Measurements from ENCODE around the gene KRT80.

The KRT80 gene

DNA sequence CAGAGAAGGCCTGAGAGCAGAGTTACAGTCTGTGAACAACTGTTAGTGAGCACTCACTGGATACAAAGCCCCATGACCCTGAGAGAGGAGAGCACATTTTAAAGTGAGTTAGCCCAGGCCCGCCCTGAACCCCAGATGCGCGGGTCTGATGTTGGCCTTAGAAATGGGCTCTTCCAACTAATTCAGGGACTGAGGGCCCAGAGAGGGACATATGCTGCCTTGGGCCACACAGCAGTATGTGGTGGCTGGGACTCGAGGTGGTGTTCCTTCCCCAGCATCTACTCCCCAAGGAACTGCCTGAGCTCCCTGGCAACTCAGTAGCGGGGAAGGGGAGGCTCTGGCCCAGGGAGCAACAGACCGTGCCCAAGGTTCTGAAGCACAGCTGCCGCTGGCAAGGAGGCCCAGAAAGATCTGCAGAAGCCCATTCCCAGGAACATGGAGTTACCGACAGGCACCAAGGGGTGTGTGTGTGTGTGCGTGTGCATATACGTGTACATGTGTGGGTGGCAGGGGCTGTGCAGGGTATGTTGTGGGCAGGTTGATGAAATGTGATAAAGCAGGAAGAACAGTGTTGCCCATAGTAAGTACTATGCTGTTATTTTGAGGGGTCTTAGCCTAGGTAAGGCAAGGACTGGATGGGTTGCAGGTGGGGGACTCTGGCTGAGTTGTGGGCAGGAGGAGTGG is 40.5 kb downstream of the KRT80 start:
- DNase-seq: no peak

DNA sequence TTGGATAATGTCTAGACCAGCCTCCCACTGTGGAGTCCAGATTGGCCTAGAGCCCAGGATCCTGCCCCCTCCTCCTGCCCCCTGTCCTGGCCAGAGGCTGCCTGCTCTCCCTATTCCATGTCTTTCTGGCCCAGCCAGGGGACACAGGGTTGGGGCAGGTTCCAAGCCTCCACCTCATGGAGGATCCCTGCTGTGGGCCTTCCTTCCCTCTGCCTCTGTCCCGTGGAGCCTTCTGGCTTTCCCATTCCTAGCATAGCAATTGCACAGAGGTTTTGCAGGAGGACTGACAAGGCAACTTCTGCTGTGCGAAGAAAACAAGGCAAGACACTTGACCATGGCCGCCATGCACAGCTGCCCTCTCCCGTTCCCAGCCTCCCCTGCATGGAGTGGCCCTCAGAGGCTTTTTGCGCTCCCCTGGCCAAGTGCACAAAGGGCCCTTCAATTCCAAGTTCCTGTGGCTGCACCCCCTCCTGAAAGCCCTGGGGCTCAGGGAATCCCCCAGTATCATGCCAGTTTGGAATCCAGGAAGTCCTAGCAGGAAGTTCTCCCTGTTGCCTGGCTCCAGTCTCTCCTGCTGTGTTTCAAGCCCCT is 42.1 kb downstream of the KRT80 start:
- no peak for DNase-seq

DNA sequence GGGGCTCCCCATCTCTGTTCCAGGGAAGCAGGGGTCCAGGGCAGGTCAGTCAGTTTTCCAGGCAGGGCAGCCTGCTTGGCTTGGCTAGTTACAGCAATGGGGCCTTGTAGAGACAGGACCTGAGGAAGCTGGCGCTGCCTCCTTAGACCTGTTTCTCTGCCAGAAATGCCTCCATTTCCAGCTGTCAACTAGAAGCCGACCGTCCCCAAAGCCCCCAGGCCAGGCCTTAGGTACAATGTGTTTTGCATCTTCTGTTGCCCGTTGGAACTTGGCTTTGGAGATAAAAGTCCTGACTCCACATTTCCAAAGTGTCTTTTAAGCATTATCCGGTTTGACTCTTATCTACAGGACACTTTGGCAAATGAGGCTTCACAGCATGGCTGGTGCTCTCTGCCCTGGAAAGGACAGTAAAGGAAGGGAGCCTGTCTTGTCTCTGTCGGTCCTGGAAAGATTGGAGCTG is 42.6 kb downstream of the KRT80 start:
- no peak for DNase-seq

DNA sequence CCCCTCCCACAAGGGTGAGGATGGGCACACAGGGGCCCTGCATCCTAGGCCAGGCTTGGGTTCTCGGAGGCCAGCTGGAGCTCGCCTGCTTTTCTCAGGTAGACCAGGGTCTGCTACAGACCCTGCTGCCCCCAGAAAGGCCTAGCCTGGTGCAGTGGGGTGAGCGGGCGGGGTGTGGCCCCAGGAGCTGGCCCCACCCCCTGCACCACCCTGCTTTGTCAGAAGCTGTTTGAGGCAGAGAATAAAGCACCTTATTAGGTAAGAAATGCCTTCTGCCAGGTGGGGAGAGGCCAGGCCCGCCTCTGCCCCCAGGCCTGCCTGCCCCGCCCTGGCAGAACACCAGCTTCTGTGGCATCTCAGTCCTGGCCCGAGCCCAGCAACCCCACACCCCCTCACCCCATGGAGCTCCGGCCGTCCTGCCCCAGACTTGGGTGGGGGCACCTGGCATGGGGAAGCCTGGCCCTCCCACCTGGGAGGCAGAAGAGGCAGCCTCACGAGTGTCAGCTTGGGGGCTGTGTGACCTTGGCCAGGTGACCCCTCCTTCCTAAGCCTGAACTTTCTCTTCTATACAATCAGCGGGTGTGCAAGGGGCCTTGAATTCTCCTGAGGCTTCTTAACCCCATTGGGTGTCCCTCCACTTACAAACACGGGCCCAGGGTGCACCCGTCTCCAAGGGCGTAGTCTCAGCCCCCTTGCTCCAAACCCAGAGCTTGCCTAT is 43.2 kb downstream of the KRT80 start:
- DNase-seq: no peak

DNA sequence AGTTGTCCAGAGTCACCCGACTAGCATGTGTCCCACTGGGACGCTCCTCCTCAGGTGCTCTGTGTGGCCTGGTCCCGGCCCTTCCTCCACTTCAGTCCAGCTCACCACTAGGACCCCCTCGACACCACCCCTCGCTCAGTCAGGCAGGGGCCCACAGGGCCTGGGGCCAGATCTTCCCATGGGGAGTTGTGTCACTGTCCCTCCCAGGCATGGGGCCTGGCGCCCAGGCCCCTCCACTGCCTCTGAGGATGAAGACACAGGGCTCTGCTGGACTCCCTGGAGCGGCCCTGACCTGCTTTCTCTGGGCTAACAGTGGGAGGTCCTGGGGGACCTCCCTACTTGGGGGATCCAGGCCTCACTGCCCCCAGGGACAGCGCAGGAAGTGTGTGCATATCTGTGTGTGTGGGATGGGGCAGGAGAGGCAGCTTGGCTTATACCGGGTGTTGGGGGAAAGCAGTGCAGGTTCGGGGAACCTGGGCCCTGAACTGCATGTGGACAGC is 43.8 kb downstream of the KRT80 start:
- DNase-seq: no peak

DNA sequence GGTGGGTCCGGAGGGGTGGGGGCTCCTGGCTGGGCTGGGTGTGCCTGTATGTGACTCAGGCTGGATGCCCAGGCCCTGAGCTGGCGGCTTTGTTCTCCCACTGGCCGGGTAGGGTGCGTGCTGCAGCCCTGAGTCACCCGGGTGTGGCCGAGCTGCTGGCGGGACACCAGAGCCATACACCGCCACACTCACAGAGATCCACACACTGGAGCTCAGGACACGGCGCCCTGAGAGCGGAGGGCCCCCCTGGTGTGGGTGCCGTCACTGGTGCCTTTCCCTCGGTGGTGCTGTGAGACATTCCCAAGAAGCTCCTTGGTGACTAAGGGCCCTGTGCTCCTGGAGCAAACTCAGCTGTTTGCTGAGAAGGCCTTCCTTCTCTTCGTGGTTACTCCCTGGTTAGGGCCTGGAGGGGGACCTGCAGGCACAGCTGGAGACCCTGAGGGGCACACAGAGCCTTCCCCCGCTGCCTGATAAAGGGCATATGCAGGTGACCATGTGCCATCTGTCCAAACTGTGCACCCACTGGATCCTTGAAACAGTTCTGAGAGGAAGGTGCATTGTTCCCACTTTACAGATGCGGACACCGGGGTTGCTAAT is 44.3 kb downstream of the KRT80 start:
- DNase-seq: no peak

DNA sequence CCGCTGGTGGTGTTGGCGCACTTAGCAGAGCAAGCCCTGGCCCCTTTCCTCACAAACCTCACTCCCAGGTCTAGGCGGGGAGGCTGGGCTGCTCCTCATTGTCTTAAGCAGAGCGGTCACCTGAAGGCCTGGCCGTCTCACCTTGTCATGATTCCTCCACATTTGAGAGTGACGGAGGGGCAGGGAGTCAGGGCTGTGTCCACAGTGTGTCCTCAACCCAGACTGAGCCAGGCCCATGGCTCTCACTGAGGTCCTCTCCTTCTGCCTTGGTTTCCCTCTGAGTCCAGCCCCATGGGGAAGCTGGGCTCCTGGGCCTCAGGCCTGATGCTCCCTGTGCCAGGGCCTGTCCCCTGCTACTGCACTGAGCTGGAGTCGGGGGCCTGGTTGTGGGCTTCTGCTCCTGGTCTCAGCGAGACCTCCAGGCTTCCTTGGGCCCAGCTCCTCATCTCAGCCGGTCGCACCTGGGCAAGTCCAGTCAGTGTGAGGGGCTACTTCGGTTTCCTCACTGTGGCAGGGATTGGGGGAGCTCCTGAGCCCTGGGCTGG is 44.9 kb downstream of the KRT80 start:
- no peak for DNase-seq

DNA sequence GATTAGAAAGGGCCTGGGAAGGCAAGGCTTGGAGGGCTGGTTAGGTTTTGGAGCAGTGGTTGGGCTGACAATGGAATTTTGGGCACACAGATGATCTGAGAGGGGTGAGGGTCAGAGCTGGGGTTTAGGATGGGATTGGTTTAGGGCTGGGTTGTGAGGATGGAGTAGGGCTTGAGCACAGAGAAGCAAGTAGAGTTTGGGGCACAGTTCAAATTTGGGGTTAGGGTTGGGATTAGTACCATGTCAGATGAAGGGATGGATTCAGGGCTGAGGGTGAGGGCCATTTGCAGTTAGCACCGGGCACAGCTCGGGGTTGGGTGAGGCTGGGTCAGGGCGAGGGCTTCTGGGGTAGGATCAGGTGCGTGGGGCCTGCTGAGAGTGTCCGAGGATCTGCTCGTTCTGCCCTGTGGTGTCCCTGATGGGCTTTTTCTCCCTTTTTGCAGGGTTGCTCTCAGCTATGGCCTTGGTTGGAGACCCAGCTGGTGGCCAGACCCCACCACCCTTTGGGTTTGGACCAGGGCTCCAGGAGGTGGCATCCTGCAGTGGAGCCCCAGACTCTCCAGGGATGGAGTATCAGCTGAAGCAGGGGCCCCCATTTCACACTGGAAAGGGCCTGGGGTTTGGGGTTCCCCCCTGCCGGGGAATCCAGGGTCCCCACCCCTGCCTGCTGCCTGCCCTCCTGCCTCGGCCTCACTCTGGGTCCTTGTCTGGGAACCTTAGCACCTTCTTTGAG is 45.6 kb downstream of the KRT80 start:
- DNase-seq: no peak

DNA sequence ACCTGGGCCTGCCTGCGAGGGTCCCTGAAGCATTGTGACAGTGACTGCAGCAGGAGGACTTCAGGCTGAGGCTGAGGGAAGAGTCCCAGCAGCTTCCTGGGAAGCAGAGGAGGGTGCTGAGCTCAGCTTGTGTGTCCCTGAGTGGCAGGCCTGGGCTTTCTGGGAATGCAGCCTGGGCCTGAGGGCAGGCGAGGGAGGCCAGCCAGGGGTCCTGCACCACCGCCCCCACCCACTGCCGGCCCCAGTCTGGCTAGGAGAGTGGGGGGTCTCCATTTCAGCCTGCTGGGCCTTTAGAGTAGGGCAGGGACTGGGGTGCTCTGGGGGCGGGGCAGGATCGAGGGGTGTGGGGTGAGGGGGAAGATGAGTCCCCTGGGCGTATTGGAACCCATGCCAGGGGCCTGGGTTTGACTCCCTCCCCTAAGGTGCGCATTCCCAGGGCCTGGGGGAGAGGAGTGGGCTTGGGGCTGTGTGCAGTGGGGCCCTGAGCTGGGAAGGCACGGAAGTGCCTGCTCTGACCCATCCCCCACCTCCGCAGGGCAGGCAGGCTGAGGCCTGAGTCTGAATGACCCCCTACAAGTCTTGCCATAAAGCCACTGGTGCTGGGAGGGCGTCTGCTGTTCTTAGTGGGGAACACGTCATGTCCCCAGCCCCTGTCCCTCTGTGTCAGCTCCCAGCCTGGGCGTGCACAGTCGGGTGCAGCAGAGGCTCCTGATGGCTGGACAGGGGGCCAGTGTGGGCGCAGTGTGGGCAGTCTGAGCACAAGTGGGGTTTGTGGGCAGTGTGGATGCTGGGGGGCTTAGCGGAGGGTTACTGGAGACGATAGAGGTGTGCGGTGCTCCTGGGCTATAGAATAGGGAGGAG is 46.4 kb downstream of the KRT80 start:
- DNase-seq: no peak

DNA sequence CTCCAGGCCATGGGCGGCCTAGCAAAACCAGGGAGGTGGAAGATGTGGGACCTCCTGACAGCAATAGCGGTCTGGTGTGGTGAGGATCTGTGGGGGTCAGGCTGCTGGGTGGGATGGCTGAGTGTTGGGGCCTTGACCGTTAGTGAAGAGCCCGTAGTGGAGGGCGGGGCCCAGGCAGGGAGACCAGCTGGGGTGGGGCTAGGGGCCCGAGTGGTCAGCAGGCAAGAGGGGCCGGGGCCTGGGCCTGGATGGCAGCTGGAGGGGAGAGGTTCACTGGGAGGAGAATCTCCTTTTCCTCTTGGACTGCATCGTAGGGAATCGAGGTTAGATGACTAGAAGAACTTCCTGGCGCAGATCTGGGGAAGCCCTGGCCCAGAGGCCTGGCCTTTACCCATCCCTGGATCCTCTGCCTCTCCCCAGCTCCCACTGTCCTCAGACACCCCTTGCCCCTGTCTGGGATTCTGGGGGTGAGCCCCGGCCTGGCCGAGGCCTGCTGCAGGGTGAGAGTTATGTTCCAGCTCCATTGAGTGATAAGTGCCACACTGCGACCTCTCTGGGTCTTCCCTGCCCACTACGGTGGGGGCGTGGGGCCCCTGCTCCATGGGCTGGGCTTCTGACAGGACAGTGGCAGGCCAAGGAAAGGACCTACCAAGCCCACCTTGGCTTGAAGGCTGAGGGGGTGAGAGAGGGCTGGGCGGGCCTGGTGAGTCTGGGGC is 47.1 kb downstream of the KRT80 start:
- DNase-seq: no peak

DNA sequence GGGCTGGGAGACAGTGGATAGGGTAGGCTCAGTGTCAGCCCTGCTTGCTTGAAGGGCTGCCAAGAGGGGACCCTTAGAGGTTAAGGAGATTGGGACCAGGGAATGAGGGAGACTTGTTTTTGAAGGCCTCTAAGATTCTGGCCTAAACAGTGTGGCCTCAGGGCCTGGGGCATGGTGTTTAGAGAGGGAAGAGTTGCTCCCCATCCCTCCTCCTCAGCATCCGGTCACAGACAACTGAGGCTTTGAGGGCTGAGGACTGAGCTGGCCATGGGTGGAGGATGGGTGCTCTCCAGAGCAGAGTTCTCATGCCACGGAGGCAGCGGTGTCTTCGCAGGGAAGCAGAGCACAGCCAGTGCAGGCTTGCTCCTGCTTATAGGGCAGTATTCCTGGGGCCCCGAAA is 49.4 kb downstream of the KRT80 start:
- no peak for DNase-seq

DNA sequence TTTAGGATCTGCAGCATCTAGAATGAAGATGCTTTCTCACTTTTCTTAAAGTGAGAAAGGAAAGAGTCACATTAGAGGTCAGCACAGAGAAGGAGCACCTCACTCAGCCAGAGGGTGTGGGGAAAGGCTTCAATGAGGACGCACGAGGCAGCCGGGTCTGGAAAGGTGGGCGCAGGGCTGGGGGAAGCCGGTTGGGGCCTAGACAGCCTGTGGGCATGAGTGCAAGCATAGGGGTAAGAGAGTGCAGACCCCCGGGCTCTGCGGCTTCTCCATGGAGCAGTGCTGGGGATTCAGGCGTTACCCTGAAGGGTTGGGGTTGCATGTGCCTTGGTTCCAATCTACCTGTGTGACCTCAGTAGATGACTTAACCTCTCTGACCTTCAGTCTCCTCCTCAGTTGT is 49.9 kb downstream of the KRT80 start:
- DNase-seq: no peak

DNA sequence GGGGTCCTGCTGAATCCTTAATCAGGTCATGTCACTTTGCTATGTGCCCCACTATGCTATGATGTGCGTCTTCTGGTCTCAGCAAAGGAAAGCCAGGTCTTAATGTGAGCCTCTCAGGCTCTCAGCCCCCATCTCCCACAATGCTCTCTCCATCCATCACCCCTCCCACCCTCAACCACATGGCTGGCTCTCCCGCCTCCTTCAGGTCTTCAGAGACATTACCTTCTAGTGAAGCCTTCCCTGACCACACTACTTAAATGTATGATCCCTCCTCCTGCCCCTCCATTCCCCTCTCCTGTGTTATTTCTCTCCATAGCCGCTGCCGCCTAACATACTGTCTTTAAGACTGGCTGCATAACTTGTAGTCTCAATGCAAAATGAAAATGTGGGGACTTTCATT is 50.5 kb downstream of the KRT80 start:
- DNase-seq: no peak

DNA sequence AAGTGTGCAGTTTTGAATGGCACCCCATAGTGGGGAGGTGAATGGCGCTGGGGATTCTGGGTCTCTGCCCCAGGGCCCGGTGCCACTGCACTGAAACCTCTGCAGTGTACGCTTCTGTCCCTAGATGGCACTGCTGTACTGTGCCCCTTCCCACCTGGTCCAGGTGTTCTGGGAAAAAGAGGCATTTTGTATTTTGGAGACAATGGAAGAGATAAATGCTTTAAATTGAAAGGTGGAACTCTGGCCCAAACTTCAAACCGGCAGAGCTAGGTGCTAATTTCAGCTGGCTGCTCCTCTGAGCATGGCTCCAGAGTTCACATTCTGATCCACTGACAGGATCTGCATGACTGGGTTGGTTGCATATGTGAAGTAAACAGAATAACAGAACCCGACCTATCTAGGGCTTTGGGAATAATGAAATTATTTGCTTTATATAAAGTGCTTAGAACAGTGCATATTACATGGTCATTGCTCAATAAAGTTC is 52.2 kb downstream of the KRT80 start:
- peak; percentile 64 for DNase-seq

DNA sequence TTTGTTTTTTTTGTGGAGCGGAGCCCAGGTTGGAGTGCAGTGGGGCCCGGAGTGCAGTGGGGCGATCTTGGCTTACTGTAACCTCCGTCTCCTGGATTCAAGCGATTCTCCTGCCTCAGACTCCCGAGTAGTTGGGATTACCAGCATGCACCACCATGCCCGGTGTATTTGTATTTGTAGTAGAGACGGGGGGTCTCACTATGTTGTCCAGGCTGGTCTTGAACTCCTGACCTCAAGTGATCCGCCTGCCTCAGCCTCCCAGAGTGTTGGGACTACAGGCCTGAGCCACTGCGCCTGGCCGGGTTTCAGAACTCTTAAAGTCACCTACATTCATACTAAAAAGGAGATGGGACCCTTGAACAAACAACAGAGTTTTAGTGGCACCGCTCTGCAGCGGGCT is 52.7 kb downstream of the KRT80 start:
- no peak for DNase-seq

DNA sequence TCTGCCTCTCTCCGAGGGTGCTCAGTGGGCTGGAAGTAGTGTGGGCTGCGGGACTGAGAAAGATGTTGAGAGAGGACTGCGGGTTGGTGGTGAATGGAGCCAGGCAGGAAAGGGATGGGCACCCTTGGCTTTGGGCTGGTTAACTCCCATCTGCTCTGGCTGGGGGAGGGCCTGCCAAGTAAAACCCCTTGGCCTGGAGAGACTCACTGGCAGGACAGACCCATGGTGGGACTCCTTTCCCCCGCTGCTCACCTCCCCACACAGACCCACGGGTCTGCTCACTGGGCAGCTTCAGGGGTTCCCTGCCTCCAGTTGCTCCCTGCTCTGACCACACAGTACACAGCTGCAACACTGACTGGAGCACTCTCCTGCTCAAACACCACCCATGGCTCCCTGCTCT is 54.1 kb downstream of the KRT80 start:
- no peak for DNase-seq

DNA sequence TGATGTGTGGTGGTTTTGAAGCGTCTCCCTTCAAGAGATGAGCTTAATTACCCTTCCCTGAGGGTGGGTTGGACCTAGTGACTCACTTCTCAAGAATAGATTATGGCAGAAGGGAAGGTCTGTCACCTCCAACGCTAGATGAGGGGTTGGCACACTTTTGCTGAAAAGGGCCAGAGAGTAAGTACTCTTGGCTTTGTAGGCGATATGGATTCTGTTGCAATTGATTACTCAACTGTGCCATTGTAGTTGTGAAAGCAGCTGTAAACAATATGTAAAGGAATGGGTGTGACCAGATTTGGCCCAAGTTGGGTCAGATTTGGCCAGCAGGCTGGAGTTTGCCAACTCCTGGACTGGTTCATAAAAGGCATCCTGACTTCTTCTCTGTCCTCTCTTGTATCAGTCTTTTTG is 59.1 kb downstream of the KRT80 start:
- DNase-seq: peak; percentile 24

DNA sequence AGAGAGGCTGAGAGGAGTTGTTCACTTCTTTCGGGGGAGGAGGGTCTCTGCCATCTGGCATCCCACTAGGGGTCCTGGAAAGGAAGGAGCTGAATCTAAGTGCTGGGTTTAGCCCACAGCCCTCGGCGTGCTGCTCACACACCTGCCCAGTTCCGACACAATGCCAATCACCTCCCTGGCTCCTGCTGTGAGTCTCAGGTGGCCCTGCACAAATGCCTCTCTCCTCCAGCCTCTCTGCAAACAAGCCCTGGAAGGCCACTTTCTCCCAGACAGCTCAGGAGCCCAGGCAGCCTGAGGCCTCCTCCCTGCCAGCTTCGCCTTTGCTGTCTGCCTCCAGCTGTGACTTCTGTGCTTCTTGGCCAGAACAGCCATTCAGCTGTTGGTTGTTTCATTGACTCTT is 61.1 kb downstream of the KRT80 start:
- DNase-seq: no peak

DNA sequence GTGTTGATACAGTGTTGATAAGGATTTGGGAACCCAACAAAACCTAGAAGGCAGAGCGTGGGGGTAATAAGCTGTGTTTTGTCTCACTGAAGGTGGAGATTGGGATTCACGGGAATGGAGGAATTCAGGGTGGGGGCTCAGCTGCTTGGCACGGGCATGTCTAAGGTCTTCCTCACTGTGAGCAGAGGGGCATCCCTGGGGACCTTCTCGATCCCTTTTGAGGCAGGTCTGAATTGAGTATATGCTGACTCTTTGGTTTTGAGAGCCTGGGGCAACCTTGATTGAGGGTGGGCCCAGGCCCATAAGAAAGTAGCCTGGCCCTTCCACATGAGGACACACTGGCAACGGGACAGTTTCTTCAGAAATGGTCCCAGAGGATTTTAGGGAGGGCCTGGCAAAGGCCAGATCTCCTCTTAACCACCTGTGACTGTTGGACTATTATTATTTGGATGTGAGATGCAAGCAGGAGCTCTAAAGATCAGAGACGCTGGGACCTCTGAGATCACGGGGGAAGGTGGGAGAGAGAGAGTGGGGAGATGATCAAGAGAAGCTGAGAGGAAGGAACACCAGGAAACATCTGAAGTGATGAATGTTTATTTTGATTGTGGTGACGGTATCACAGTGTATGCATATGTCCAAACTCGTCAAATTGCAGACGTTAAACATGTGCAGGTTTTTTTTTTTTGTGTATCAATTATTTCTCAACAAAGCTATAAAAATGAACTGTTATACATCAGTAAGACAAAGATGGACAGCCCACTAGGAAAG is 63.9 kb downstream of the KRT80 start:
- DNase-seq: no peak

All from stimulated activated CD8-positive, alpha-beta memory T cell treated with anti-CD3 and anti-CD28 coated beads, Interleukin-4, amount 100 ng/mL, for 48 hours (primary cell).